ENCODE measurements around the gene HIP1.

The HIP1 gene

DNA sequence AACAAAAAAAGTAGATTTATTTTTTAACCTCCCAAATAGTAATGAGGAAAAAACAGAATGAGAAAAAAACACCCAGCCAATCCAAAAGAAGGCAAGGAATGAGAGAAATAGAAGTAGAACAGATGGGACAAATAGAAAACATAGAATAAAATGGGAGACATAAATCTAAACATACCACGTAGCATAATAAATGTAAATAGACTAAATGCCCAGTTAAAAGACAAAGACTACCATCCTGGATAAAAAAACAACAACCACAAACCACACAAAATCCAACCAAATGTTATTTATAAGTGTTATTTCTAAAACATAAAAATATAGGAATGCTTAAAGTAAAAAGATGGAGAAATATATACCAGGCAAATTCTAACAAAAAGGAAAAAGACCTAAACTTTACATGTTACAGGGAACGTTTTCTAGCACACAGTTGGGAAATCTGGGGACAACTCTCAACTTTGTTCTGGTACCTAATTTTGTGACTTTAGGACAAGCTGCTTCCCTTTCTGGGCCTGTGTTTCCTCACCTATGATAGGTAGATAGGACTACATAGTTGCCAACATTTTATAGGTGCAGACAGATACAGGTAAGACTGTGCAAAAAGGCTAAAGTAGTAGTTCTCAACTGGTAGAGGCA lies 148.3 kb downstream of the HIP1 start:
- H3K4me1 ChIP-seq (ENCODE audit: control insufficient read depth in 5 of 5, insufficient read depth in 5 of 5, low read length in 5 of 5): no peaks in the 10 kb centered on the region
- no peak overlapping the region for H3K27ac ChIP-seq (ENCODE audit: low read depth, low read length)
- no peak overlapping the region for H3K4me3 ChIP-seq (ENCODE audit: low read depth in 1 of 5, low read length in 5 of 5)
- H3K36me3 ChIP-seq (ENCODE audit: control insufficient read depth in 5 of 5, insufficient read depth in 5 of 5, low read length in 5 of 5): peaks cover 6 to 50% (median 33%) of the 10 kb centered on the region in 5 donors
- H3K27me3 ChIP-seq (ENCODE audit: control insufficient read depth in 5 of 5, insufficient read depth in 4 of 5, low read length in 5 of 5): no peaks in the 10 kb centered on the region
- no peaks in the 10 kb centered on the region for H3K9me3 ChIP-seq (ENCODE audit: control insufficient read depth in 5 of 5, low read length in 5 of 5)
- H3K9ac ChIP-seq (ENCODE audit: low read length in 5 of 5): no peak overlapping the region

DNA sequence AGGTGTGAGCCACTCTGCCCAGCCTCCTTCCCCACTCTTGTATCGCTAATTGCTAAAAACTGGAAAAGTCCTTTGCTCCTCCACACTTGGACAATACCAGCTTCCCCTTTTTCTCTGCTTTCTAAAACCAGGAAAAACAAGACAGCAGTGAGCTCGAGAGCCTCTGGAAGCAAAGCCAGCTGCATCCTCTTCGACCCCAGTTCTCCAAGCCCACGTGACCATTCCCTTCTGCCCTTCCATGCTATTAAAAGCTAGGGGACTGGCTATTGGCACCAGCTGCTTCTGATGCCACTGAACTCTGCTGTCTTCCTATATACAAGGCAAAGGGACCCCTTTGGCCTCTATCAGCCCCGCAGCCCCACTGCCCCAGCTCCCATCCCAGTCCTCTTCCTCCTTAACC lies 154.4 kb downstream of the HIP1 start:
- no peak overlapping the region for H3K27ac ChIP-seq (ENCODE audit: low read depth, low read length)
- no peaks in the 10 kb centered on the region for H3K27me3 ChIP-seq (ENCODE audit: control insufficient read depth in 5 of 5, insufficient read depth in 4 of 5, low read length in 5 of 5)
- no peak overlapping the region for H3K9ac ChIP-seq (ENCODE audit: low read length in 5 of 5)
- no peak overlapping the region for H3K4me3 ChIP-seq (ENCODE audit: low read depth in 1 of 5, low read length in 5 of 5)
- H3K9me3 ChIP-seq (ENCODE audit: control insufficient read depth in 5 of 5, low read length in 5 of 5): no peaks in the 10 kb centered on the region
- peaks cover 0 to 4% (median 0%) of the 10 kb centered on the region in 5 donors for H3K4me1 ChIP-seq (ENCODE audit: control insufficient read depth in 5 of 5, insufficient read depth in 5 of 5, low read length in 5 of 5)
- peaks cover 0 to 74% (median 50%) of the 10 kb centered on the region in 5 donors for H3K36me3 ChIP-seq (ENCODE audit: control insufficient read depth in 5 of 5, insufficient read depth in 5 of 5, low read length in 5 of 5)

DNA sequence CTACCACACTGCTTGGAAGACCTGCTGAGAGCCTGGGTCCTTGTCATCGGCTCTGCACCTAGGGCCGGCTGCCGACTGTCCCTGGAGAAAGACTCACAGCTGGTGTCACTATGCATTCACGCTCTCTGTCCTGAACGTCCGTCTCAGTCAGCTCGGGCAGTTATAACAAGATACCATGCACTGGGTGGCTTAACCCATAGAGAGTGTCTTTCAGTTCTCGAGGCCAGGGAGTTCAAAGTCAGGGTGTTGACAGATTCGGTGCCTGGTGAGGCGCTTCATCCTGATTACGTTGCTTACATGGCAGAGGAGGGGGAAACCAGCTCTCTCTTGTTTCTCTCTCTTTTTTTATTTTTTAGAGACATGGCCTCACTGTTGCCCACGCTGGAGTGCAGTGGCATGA lies 155.5 kb downstream of the HIP1 start:
- Histone ChIP-seq H3K27me3 (ENCODE audit: control insufficient read depth in 5 of 5, insufficient read depth in 4 of 5, low read length in 5 of 5) (no peaks in the 10 kb centered on the region), H3K27ac (ENCODE audit: low read depth, low read length) (no peak overlapping the region), H3K4me3 (ENCODE audit: low read depth in 1 of 5, low read length in 5 of 5) (no peak overlapping the region), H3K9me3 (ENCODE audit: control insufficient read depth in 5 of 5, low read length in 5 of 5) (no peaks in the 10 kb centered on the region), H3K4me1 (ENCODE audit: control insufficient read depth in 5 of 5, insufficient read depth in 5 of 5, low read length in 5 of 5) (peaks cover 0 to 4% (median 0%) of the 10 kb centered on the region in 5 donors), H3K9ac (ENCODE audit: low read length in 5 of 5) (no peak overlapping the region), H3K36me3 (ENCODE audit: control insufficient read depth in 5 of 5, insufficient read depth in 5 of 5, low read length in 5 of 5) (peaks cover 0 to 82% (median 58%) of the 10 kb centered on the region in 5 donors)

DNA sequence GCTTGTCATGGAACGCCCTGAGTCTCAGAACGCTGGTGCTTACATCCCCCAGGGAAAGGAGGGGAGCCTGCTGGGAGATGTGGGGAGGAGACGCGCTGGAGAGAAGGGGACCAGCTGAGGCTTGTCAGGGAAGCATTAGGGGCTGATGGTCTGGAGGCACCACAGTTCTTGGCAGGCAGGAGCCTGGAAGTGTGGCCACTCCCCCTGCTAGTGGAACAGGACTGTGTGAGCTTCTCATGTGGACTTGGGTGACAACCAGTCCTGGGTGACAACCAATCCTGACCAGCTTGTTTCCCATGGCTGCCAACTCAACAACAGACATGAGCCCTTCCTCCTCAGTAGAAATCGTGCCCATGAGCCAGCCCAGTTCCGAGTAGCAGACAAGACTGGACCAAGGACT lies 158.8 kb downstream of the HIP1 start:
- Histone ChIP-seq H3K36me3 (ENCODE audit: control insufficient read depth in 5 of 5, insufficient read depth in 5 of 5, low read length in 5 of 5) (peaks cover 0 to 81% (median 49%) of the 10 kb centered on the region in 5 donors), H3K9ac (ENCODE audit: low read length in 5 of 5) (no peak overlapping the region), H3K27ac (ENCODE audit: low read depth, low read length) (no peak overlapping the region), H3K4me1 (ENCODE audit: control insufficient read depth in 5 of 5, insufficient read depth in 5 of 5, low read length in 5 of 5) (peaks cover 0 to 4% (median 0%) of the 10 kb centered on the region in 5 donors), H3K9me3 (ENCODE audit: control insufficient read depth in 5 of 5, low read length in 5 of 5) (no peaks in the 10 kb centered on the region), H3K27me3 (ENCODE audit: control insufficient read depth in 5 of 5, insufficient read depth in 4 of 5, low read length in 5 of 5) (no peaks in the 10 kb centered on the region), H3K4me3 (ENCODE audit: low read depth in 1 of 5, low read length in 5 of 5) (no peak overlapping the region)

DNA sequence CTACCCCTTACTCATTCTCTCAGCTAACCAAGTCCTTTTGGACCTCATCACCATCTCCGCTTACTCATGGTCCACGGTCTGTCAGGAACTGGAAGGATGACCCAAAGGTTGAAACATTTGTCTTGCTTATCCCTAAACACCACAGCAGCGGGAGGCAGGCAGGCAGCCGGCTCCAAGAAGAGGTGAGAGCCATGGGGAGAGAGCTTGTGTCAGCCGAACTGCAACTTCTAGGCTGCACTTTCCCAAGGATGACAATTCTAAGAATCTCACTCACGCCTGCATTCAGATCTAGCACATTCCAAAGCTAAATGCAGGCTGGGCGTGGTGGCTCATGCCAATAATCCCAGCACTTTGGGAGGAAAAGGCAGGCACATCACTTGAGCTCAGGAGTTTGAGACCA lies 160.7 kb downstream of the HIP1 start:
- H3K9ac ChIP-seq (ENCODE audit: low read length in 5 of 5): no peak overlapping the region
- H3K9me3 ChIP-seq (ENCODE audit: control insufficient read depth in 5 of 5, low read length in 5 of 5): no peaks in the 10 kb centered on the region
- H3K4me3 ChIP-seq (ENCODE audit: low read depth in 1 of 5, low read length in 5 of 5): no peak overlapping the region
- peaks cover 0 to 79% (median 54%) of the 10 kb centered on the region in 5 donors for H3K36me3 ChIP-seq (ENCODE audit: control insufficient read depth in 5 of 5, insufficient read depth in 5 of 5, low read length in 5 of 5)
- no peak overlapping the region for H3K27ac ChIP-seq (ENCODE audit: low read depth, low read length)
- H3K4me1 ChIP-seq (ENCODE audit: control insufficient read depth in 5 of 5, insufficient read depth in 5 of 5, low read length in 5 of 5): no peaks in the 10 kb centered on the region
- H3K27me3 ChIP-seq (ENCODE audit: control insufficient read depth in 5 of 5, insufficient read depth in 4 of 5, low read length in 5 of 5): no peaks in the 10 kb centered on the region

DNA sequence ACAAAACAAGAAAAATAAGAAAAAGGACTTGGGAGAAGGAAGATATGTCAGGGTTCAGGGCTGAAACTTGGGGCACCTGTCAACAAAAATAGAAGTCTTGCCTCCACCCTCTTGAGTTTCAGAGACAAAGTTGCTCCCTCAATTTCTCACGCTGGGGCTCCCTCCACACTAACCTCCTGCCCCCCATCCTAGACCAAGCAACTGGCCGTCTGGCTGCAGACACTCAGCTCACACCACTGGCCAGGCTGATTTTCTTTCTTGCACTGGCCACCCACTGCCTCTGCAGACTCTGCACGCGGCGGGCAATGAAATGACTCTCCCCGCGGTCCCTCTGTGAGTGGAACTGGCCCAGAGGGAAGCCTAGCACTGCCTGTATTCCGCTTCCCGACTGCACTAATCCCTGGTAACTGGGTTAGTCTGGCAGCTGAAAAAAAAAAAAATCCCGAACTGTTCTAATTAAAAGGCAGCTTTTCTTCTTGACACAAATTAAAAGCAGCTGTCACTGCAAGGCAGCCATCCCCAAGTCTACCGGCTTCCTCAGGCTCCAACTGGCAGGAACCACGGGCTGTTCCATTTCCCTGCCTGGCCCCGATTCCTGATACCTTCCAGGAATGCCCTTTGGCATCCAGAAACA lies 163.1 kb downstream of the HIP1 start:
- H3K36me3 ChIP-seq (ENCODE audit: control insufficient read depth in 5 of 5, insufficient read depth in 5 of 5, low read length in 5 of 5): peaks cover 0 to 76% (median 48%) of the 10 kb centered on the region in 5 donors
- no peak overlapping the region for H3K4me3 ChIP-seq (ENCODE audit: low read depth in 1 of 5, low read length in 5 of 5)
- no peak overlapping the region for H3K27ac ChIP-seq (ENCODE audit: low read depth, low read length)
- H3K9ac ChIP-seq (ENCODE audit: low read length in 5 of 5): no peak overlapping the region
- H3K4me1 ChIP-seq (ENCODE audit: control insufficient read depth in 5 of 5, insufficient read depth in 5 of 5, low read length in 5 of 5): no peaks in the 10 kb centered on the region
- no peaks in the 10 kb centered on the region for H3K27me3 ChIP-seq (ENCODE audit: control insufficient read depth in 5 of 5, insufficient read depth in 4 of 5, low read length in 5 of 5)
- H3K9me3 ChIP-seq (ENCODE audit: control insufficient read depth in 5 of 5, low read length in 5 of 5): no peaks in the 10 kb centered on the region

DNA sequence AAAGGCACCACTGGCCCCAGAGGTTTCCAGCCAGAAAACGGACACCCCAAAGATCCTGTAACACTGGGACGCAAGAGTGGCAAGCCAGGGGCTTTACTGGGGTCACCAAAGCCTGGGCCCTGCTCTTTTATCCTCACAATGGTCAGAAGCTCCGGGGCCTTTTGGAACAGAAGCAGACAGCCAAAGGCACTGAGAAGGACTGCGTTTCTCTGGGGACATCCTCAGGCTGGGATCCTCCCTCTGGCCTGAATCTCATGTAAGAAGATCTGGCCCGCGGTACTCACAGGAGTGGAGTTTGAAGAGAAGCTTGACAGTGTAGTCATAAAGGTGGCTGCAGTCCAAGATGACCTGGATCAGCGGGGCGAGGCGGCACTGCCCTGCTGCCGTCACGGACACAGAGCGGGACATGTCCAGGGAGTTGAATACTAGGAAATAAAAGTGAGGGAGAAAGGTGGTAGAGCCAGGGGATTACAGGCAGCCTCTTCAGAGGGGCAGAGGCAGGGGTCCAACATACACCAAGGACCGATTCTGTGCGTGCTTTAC lies 165.2 kb downstream of the HIP1 start:
- no peaks in the 10 kb centered on the region for H3K27me3 ChIP-seq (ENCODE audit: control insufficient read depth in 5 of 5, insufficient read depth in 4 of 5, low read length in 5 of 5)

DNA sequence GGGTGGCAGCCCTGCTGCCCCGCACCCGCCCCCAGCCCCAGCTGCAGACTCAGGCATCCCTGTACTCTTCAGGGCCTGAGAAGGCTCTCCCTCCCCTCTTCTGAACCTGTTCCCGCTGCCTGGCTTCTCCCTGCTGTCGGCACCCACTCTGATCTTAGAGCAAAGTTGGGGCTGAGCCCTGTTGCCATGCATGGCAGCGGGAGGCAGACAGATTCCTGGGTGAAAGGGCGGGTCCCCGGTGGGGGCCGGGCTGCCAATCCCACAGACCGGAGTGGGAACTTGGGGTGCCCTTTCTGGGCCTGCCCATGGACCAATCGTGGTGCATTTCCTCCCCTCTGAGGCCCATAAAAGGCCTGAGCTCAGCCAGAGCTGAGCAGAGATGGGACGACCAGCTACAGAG lies 165.9 kb downstream of the HIP1 start:
- Histone ChIP-seq H3K36me3 (ENCODE audit: control insufficient read depth in 5 of 5, insufficient read depth in 5 of 5, low read length in 5 of 5) (peaks cover 0 to 68% (median 36%) of the 10 kb centered on the region in 5 donors), H3K4me1 (ENCODE audit: control insufficient read depth in 5 of 5, insufficient read depth in 5 of 5, low read length in 5 of 5) (peaks cover 0 to 4% (median 0%) of the 10 kb centered on the region in 5 donors), H3K27me3 (ENCODE audit: control insufficient read depth in 5 of 5, insufficient read depth in 4 of 5, low read length in 5 of 5) (no peaks in the 10 kb centered on the region), H3K4me3 (ENCODE audit: low read depth in 1 of 5, low read length in 5 of 5) (no peak overlapping the region), H3K9me3 (ENCODE audit: control insufficient read depth in 5 of 5, low read length in 5 of 5) (no peaks in the 10 kb centered on the region), H3K27ac (ENCODE audit: low read depth, low read length) (no peak overlapping the region), H3K9ac (ENCODE audit: low read length in 5 of 5) (no peak overlapping the region)

More for the DNA sequence above, 165.2 kb downstream of the HIP1 start:
- Histone ChIP-seq H3K9ac (ENCODE audit: low read length in 5 of 5) (no peak overlapping the region), H3K9me3 (ENCODE audit: control insufficient read depth in 5 of 5, low read length in 5 of 5) (no peaks in the 10 kb centered on the region), H3K4me3 (ENCODE audit: low read depth in 1 of 5, low read length in 5 of 5) (no peak overlapping the region), H3K27ac (ENCODE audit: low read depth, low read length) (no peak overlapping the region), H3K36me3 (ENCODE audit: control insufficient read depth in 5 of 5, insufficient read depth in 5 of 5, low read length in 5 of 5) (peaks cover 0 to 67% (median 37%) of the 10 kb centered on the region in 5 donors), H3K4me1 (ENCODE audit: control insufficient read depth in 5 of 5, insufficient read depth in 5 of 5, low read length in 5 of 5) (peaks cover 0 to 4% (median 0%) of the 10 kb centered on the region in 5 donors)

DNA sequence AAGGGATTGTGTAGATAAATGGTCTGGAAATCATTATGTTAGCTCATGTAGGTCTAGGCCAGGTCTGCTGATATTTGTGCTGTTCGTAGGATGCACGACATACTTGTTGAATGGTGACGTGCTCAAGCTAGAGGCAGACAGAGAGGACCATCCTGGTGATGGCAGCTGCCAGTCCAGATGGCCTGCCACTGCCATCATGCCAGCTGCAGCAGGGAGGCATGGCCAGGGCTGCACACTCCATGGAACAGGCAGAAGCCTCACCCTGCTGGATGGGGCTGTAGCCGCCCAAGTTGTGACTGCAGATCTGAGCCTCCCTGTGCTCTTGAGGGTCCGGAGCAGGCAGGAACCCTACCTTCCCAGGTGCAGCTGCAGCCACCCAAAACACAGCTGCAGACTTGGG lies 166.3 kb downstream of the HIP1 start:
- Histone ChIP-seq H3K4me1 (ENCODE audit: control insufficient read depth in 5 of 5, insufficient read depth in 5 of 5, low read length in 5 of 5) (peaks cover 0 to 4% (median 0%) of the 10 kb centered on the region in 5 donors), H3K27me3 (ENCODE audit: control insufficient read depth in 5 of 5, insufficient read depth in 4 of 5, low read length in 5 of 5) (no peaks in the 10 kb centered on the region), H3K36me3 (ENCODE audit: control insufficient read depth in 5 of 5, insufficient read depth in 5 of 5, low read length in 5 of 5) (peaks cover 0 to 68% (median 39%) of the 10 kb centered on the region in 5 donors), H3K9ac (ENCODE audit: low read length in 5 of 5) (no peak overlapping the region), H3K27ac (ENCODE audit: low read depth, low read length) (no peak overlapping the region), H3K9me3 (ENCODE audit: control insufficient read depth in 5 of 5, low read length in 5 of 5) (no peaks in the 10 kb centered on the region), H3K4me3 (ENCODE audit: low read depth in 1 of 5, low read length in 5 of 5) (no peak overlapping the region)

DNA sequence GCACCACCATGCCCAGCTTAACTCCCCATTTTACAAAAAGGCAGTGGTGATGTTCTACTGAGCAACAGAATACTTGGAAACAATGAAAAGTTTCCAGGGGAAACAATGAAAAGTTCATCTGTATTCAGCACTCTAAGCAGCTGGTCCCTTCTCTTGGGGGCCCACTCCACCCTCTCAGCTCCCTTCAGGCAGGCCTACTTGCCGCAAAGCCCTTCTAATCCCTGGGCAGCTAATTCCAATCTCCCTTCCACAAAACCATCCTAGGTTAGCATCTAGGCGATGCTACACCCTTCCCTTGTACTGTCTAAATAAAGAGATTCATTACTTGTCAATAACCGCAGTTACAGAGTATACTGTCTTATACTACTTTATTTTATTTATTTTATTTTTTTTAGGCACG lies 167.5 kb downstream of the HIP1 start:
- Histone ChIP-seq H3K36me3 (ENCODE audit: control insufficient read depth in 5 of 5, insufficient read depth in 5 of 5, low read length in 5 of 5) (peaks cover 3 to 68% (median 44%) of the 10 kb centered on the region in 5 donors), H3K9me3 (ENCODE audit: control insufficient read depth in 5 of 5, low read length in 5 of 5) (no peaks in the 10 kb centered on the region), H3K4me1 (ENCODE audit: control insufficient read depth in 5 of 5, insufficient read depth in 5 of 5, low read length in 5 of 5) (peaks cover 0 to 5% (median 1%) of the 10 kb centered on the region in 5 donors), H3K9ac (ENCODE audit: low read length in 5 of 5) (no peak overlapping the region), H3K4me3 (ENCODE audit: low read depth in 1 of 5, low read length in 5 of 5) (no peak overlapping the region), H3K27ac (ENCODE audit: low read depth, low read length) (no peak overlapping the region), H3K27me3 (ENCODE audit: control insufficient read depth in 5 of 5, insufficient read depth in 4 of 5, low read length in 5 of 5) (no peaks in the 10 kb centered on the region)
